HG03064 (cell line): ENCODE results near the gene SRD5A3.
"Not testable (repeated sequence)": the region's sequence is repeated elsewhere in the genome, so short reads cannot be mapped to it uniquely, and the experiment has no call there.

ENCODE experiments used
- ATAC-seq: cut with Tn5 transposase; IDR thresholded peaks from one replicate; pipeline ENCODE4 v1.9.1; 2021; ENCODE audit warnings: low read depth; ENCODE audit not compliant: unreplicated experiment

SRD5A3 gene

GRCh38 chr4:55343887-55344286, 2.2 kb upstream of the SRD5A3 start:
- ATAC-seq, result no peak

GRCh38 chr4:55345054-55345453, 988 bp upstream of the SRD5A3 start:
- no peak for ATAC-seq

GRCh38 chr4:55346851-55347255, 811 bp downstream of the SRD5A3 start:
- ATAC-seq, result no peak

- ATAC-seq, result no peak
These were observed 1.7 kb downstream of the SRD5A3 start for GRCh38 chr4:55347610-55348228.

- no peak for ATAC-seq
These were observed 2.4 kb downstream of the SRD5A3 start for GRCh38 chr4:55348466-55348865.

GRCh38 chr4:55350870-55351269, 4.8 kb downstream of the SRD5A3 start:
- ATAC-seq, result not testable (repeated sequence)

GRCh38 chr4:55351824-55352223, 5.8 kb downstream of the SRD5A3 start:
- ATAC-seq, result no peak

- ATAC-seq, result no peak
These were observed 6.7 kb downstream of the SRD5A3 start for GRCh38 chr4:55352726-55353125.

GRCh38 chr4:55353228-55353747, 7.2 kb downstream of the SRD5A3 start:
- ATAC-seq, result not testable (repeated sequence)

GRCh38 chr4:55354648-55355047, 8.6 kb downstream of the SRD5A3 start:
- ATAC-seq, result no peak

- ATAC-seq, result no peak
These were observed 9.5 kb downstream of the SRD5A3 start for GRCh38 chr4:55355555-55355954.

GRCh38 chr4:55356991-55357461, 11.0 kb downstream of the SRD5A3 start:
- ATAC-seq, result no peak

GRCh38 chr4:55358246-55358645, 12.2 kb downstream of the SRD5A3 start:
- ATAC-seq, result no peak

GRCh38 chr4:55358668-55359067, 12.6 kb downstream of the SRD5A3 start:
- ATAC-seq, result peak; percentile 86

GRCh38 chr4:55359397-55359916, 13.4 kb downstream of the SRD5A3 start:
- ATAC-seq, result no peak

- not testable (repeated sequence) for ATAC-seq
These were observed 16.9 kb downstream of the SRD5A3 start for GRCh38 chr4:55362938-55363337.

- no peak for ATAC-seq
These were observed 17.8 kb downstream of the SRD5A3 start for GRCh38 chr4:55363691-55364351.

GRCh38 chr4:55364691-55365344, 18.8 kb downstream of the SRD5A3 start:
- no peak for ATAC-seq

GRCh38 chr4:55365345-55365728, 19.3 kb downstream of the SRD5A3 start:
- ATAC-seq, result no peak

- ATAC-seq, result no peak
These were observed 20.6 kb downstream of the SRD5A3 start for GRCh38 chr4:55366621-55367020.

- no peak for ATAC-seq
These were observed 21.2 kb downstream of the SRD5A3 start for GRCh38 chr4:55367084-55367722.
